ENCODE measurements around the gene POLD2. TPM values are rescaled to one million over a fixed set of nuclear protein-coding genes. Genes with fewer than 3 reads are reported as not detected.

POLD2 gene
- total RNA-seq, 4 donors from 2014 or later, result 58.7 to 80.5 (median 66.1) TPM

DNA sequence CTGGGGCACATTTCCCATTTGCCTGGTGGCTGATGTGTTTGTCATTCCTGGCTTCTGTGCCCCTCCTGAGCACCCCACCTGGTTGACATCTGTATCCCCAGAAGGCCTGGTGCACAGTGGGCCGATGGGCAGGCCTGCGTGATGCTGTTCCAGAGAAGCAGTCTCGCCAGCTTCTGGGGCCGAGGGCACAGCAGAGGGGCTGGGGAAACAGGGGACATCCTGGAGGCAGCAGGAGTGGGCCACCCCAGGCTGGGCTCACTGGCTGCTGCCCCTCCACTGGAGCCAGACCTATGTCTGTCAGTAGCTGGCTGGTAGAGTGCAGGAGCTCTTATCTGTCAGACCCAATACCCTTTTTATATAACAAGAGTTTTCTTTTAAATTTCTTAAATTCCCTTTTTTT, 18.7 kb upstream of the POLD2 start:
- H3K4me3 ChIP-seq, result no peak overlapping the region
- H3K4me1 ChIP-seq, result peaks cover 15% of the 10 kb centered on the region
- no peaks in the 10 kb centered on the region for H3K9me3 ChIP-seq
- H3K27ac ChIP-seq, result no peak overlapping the region
- 94% methylated on average over 2 of the region's 4 CpGs for WGBS
- peaks cover 2% of the 10 kb centered on the region for H3K27me3 ChIP-seq
- TF ChIP-seq POLR2A (IDR thresholded peaks at IDR 0.05) (no peak), EP300 (IDR thresholded peaks at IDR 0.05) (no peak), POLR2AphosphoS5 (IDR thresholded peaks at IDR 0.05) (no peak)
- TF ChIP-seq, protein P1, sequence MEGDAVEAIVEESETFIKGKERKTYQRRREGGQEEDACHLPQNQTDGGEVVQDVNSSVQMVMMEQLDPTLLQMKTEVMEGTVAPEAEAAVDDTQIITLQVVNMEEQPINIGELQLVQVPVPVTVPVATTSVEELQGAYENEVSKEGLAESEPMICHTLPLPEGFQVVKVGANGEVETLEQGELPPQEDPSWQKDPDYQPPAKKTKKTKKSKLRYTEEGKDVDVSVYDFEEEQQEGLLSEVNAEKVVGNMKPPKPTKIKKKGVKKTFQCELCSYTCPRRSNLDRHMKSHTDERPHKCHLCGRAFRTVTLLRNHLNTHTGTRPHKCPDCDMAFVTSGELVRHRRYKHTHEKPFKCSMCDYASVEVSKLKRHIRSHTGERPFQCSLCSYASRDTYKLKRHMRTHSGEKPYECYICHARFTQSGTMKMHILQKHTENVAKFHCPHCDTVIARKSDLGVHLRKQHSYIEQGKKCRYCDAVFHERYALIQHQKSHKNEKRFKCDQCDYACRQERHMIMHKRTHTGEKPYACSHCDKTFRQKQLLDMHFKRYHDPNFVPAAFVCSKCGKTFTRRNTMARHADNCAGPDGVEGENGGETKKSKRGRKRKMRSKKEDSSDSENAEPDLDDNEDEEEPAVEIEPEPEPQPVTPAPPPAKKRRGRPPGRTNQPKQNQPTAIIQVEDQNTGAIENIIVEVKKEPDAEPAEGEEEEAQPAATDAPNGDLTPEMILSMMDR (IDR thresholded peaks at IDR 0.05), result no peak
- H3K36me3 ChIP-seq, result no peaks in the 10 kb centered on the region
- peak in 1 of 2 donors; percentile 46 for DNase-seq (ENCODE audit: low spot score in 2 of 2)

DNA sequence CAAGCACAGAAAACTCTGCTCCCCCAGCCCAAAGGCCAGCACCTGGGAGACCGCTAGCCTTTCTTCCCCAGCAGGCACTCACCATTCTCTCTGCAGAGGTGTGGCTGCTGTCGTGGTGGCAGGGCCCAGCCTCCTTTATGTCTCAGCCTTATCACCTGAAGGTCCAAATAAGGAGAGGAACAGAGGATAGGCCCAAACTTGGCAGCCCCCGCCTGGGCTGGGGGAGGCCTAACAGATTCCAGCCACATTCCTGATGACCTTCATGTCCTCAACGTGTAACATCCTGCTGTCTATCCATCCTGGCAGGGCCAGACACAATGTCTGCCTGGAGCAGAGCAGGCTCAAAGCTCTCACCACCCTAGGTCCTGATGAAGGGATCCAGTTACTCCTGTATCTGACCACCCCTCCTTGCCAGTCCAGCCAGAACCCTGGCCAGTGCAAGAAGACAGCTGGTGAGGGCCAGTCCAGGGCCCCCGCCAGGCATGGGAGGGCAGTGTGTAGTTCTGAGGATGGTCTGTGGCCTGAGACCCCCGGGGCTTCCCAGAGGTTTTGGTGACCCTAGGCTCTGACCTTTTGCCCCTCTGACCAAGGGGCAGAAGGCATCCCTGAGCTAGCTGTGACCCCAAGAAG, 18.0 kb upstream of the POLD2 start, which contains the start of gene MYL7:
Gene MYL7 (minus strand): TSS at position 112 of the 630 bp plus-strand sequence. CDS start 27 bp downstream, at position 85.
- TF ChIP-seq POLR2A (IDR thresholded peaks at IDR 0.05) (no peak), POLR2AphosphoS5 (IDR thresholded peaks at IDR 0.05) (no peak), EP300 (IDR thresholded peaks at IDR 0.05) (no peak)
- TF ChIP-seq, protein P1 (IDR thresholded peaks at IDR 0.05), result no peak
- no peaks in the 10 kb centered on the region for H3K36me3 ChIP-seq
- peak in 1 of 2 donors; percentile 46 for DNase-seq (ENCODE audit: low spot score in 2 of 2)
- no peak within 1 kb of the TSS for H3K27ac ChIP-seq
- peaks cover 2% of the 10 kb centered on the region for H3K27me3 ChIP-seq
- H3K4me1 ChIP-seq, result peaks cover 12% of the 10 kb centered on the region
- H3K9me3 ChIP-seq, result no peaks in the 10 kb centered on the region
- WGBS, result 83% methylated on average over 3 of the region's 6 CpGs
- no peak within 1 kb of the TSS for H3K4me3 ChIP-seq

DNA sequence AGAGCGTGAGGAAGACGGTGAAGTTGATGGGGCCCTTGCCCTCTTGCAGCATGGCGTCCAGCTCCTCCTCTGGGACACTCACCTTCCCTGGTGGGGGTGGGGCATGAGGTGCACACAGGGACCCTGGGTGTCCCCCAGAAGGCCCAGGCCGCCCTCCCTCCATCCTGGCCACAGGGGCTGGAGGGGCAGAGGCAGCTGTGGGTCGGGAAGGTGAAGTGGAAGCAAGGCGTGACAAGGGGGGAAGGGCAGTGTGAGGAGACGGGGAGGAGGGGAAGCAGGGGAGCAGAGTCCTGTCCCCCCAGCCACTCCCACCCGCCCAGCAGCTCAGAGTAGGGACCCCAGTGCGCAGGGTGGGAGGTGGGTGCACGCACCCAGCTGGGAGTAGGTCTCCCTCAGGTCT, 17.0 kb upstream of the POLD2 start:
- Histone ChIP-seq H3K36me3 (no peaks in the 10 kb centered on the region), H3K27ac (no peak overlapping the region), H3K4me1 (peaks cover 2% of the 10 kb centered on the region), H3K9me3 (no peaks in the 10 kb centered on the region), H3K27me3 (peaks cover 2% of the 10 kb centered on the region), H3K4me3 (no peak overlapping the region)
- DNase-seq (ENCODE audit: low spot score in 2 of 2), result no peak
- 81% methylated on average over 6 of the region's 10 CpGs for WGBS
- no peak for TF ChIP-seq EP300 (IDR thresholded peaks at IDR 0.05)
- TF ChIP-seq, protein P1 (IDR thresholded peaks at IDR 0.05), result no peak
- no peak for TF ChIP-seq POLR2A (IDR thresholded peaks at IDR 0.05)
- no peak for TF ChIP-seq POLR2AphosphoS5 (IDR thresholded peaks at IDR 0.05)

DNA sequence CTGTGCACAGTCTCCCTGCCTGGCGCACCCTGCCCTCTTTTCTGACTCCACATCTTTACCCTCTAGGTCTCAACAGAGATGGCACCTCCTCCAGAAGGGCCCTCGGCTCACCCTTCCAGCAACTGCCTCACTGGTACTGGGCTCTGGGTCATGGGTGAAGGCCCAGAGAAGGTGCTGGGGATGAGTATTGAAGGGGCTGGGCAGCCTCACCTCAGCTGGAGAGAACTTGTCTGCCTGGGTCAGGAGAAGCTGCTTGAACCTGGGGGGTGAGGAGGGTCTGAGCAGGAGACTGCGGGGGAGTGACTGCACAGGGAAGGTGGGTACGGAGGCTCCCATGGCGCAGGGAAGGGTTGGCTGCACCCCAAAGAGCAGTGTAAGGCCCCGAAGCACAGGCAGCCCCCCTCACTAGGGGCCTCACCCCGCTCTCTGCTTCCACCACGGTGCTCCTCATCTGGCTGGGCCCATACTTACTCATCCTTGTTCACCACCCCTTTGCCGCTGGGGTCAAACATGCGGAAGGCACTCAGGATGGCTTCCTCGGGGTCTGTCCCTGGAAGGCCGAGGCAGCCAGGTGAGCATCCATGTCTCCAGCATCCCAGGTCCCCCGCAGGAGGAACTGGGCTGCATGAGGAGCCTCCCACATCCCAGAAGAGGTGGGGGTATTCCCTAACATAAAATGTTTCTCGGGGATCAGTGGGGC, 16.1 kb upstream of the POLD2 start:
- 83% methylated on average over 12 of the region's 14 CpGs for WGBS

More for the DNA sequence above, 16.1 kb upstream of the POLD2 start:
- no peaks in the 10 kb centered on the region for H3K9me3 ChIP-seq
- DNase-seq (ENCODE audit: low spot score in 2 of 2), result no peak
- no peak overlapping the region for H3K27ac ChIP-seq
- no peak overlapping the region for H3K4me3 ChIP-seq
- TF ChIP-seq, protein P1 (IDR thresholded peaks at IDR 0.05), result no peak
- TF ChIP-seq EP300 (IDR thresholded peaks at IDR 0.05) (no peak), POLR2A (IDR thresholded peaks at IDR 0.05) (no peak), POLR2AphosphoS5 (IDR thresholded peaks at IDR 0.05) (no peak)
- peaks cover 2% of the 10 kb centered on the region for H3K27me3 ChIP-seq
- H3K4me1 ChIP-seq, result no peaks in the 10 kb centered on the region
- no peaks in the 10 kb centered on the region for H3K36me3 ChIP-seq

Data from suprapubic skin (tissue), 4 donors.